Right lung (tissue), 5 donors: ENCODE results near the gene BNC2. TPM values are rescaled to one million over a fixed set of nuclear protein-coding genes. Genes with fewer than 3 reads are reported as not detected.

Source experiments
- DNase-seq, 2 donors: peaks; one replicate each; pipeline ENCODE4 v3.0.0-alpha.2; 2013
- polyA plus RNA-seq, 5 donors: library from polyadenylated mRNA; unstranded; fragments of 120-200 nt; gene quantifications; one replicate each; pipeline versions ENCODE4 v1.2.1 to v1.2.3, GENCODE V29; 2013; ENCODE audit warnings: inconsistent platforms in 1 of 5, low replicate concordance in 1 of 5; ENCODE audit not compliant: insufficient read length in 5 of 5, insufficient read depth in 1 of 5

Gene BNC2
- polyA plus RNA-seq, 5 donors: 7.4 to 14.2 (median 12.2) TPM

DNA sequence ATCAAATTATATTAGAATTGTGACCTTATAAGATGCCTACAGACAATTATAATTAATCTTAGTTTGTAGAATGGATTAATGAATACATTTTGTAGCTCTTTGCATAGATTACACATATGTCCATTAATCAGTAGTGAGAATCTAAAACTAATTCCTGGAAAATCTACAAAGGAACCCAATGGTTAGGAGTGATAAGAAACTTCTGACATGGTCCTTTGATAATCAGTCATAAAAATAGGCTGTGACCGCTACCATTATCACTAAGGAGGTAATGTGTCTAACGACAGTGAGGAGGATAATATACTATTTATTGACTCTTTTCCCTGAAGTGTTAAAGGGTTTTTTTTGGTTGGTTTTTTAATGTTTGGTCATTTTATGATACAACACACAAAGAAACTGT is 46.6 kb downstream of the BNC2 start:
- no peak for DNase-seq

DNA sequence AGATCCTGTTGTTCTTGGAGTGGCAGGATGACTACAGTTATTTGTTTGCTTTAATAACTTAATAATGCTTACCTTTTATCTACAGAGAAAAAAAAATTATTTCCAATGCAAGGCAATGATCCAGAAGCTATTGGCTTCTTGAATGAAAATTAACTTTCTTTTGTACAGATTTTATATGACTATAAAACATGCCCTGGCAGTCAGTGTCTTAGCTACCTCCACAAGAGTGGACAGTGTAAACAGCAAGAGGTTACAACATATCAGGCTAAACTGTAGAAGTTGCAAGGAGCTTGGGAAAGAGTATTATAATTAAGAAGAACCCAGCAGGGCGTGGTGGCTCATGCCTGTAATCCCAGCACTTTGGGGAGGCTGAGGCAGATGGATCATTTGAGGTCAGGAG is 49.1 kb downstream of the BNC2 start:
- no peak for DNase-seq

- no peak for DNase-seq
These were observed 53.0 kb downstream of the BNC2 start for GRCh38 chr9:16817514-16817913.

DNA sequence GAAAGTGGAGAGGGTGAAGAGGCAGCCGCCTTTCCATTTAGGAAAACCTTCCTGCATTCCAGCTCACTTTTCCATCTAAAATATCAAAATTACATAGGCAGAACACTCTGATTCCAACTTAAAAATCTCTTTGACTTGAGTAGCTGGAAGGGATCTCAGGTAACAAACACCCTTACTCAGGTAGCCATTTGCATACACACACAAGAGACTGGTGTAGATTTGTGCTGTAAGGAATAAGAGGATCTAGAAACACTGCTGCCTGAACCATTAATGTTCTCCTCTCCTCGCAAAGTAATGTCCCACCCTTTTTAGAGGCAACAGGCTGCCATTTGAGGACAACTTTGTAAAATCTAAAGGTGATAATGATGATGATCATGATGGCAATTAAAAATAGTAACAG is 53.5 kb downstream of the BNC2 start:
- no peak for DNase-seq

- no peak for DNase-seq
These were observed 54.5 kb downstream of the BNC2 start for GRCh38 chr9:16816011-16816410.

- DNase-seq: no peak
These were observed 55.4 kb downstream of the BNC2 start for GRCh38 chr9:16815079-16815478.

DNA sequence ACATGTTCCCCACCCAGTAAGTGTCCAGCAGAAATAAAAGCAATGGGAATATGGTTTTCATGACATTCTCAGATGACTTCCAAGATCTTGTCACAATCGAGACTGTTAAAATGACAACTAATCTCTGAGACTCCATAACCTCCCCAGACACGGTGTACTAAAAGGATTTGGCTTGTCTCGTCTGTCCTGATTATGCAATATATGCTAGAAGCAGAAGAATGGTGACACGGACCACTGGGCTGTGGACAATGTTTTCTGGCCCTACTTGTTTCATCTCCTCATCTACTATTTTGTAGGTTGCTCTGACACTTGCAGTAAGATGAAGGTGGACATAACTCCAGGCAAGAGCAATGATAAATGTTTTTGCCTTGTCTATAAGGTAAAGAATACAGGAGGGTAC is 56.6 kb downstream of the BNC2 start:
- no peak for DNase-seq

DNA sequence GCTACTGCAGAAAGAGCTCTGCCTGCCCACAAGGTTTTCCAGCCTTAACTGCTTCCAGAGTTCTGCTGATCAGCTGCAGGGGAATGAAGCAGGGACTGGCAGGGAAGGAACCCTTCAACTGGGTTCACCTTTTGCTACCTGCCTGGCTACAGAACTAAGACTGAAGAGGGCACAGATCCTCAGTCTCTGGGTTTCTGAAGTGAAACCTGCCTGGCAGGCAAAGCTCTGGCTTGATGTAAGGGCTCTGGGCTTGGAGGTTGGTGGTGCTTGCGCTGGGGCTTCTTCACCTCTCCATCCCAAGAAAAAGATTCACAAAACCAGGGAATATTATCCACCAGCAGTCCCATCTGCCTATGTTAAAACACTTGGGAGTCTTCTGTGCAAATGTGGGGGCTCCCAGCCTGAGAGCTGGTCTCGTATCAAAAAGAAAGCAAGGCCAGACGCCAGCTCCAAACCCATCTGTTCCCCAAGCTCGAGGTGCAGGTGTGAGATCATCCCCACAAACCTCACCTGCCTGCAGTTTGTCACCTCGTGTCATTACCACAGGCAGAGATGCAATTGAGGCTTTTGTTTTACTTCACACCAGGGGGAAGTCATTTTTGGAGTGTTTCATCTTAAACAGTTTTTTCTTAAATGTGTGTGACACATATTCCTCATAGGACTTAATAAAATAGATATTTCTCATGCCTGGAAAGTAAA is 58.3 kb downstream of the BNC2 start:
- DNase-seq: no peak

GRCh38 chr9:16809912-16810610 is 60.4 kb downstream of the BNC2 start:
- DNase-seq: no peak

DNA sequence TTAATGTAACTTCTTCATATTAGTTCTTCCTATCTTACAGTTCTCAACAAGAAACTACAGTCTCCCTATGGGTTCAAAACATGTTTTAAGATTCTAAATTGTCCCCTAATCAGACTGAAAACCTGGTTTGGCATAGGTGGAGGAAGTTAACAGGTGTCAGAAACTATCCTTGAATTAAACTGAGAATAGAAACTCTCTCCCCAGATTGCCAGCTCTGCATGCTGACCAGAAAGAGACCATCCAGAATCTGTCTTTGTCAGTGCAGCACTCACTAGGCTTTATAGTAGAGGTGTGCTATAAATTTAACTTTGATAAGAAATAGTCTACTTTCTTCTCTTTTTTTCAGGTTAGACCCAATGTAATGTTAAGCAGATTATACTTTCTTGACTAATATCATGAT is 63.8 kb downstream of the BNC2 start:
- no peak for DNase-seq

DNA sequence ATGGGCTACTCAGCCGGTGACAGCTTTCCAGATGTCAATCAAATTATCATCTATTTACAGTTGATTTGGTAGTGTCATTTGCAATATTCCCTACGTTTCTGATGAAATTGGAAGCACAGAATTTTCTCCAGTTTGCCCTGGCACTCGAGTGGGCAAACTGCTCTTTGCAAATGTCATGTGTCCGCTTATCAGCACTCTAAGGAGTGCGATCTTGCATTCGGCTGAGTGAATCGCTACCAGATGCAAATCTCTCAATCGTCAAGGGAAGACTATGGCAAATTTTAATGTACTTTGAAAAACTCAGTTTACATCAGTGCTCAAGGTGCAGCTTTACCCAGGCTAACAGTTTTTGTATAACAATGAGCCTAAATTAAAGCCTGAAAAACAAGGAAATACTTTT is 66.8 kb downstream of the BNC2 start:
- DNase-seq: no peak

- no peak for DNase-seq
These were observed 68.5 kb downstream of the BNC2 start for GRCh38 chr9:16801871-16802466.

DNA sequence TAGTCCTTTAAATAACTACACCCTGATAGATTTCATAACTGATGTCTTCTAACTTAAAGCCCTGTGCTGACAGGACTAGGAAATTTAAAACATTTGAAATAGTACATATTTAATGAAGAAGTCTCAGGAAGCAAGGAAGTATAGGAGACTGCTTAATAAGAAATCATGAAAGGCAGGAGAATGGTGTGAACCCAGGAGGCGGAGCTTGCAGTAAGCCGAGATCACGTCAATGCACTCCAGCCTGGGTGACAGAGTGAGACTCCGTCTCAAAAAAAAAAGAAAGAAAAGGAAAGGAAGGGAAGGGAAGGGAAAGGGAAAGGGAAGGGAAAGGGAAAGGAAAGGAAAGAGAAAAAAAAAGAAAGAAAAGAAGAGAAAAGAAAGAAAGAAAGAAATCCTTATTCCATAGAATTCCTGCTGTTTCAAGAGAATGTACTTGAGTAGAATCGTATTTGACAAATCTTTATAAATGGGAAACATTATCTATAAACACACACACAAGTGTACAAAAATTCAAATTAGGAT is 74.1 kb downstream of the BNC2 start:
- DNase-seq: no peak

DNA sequence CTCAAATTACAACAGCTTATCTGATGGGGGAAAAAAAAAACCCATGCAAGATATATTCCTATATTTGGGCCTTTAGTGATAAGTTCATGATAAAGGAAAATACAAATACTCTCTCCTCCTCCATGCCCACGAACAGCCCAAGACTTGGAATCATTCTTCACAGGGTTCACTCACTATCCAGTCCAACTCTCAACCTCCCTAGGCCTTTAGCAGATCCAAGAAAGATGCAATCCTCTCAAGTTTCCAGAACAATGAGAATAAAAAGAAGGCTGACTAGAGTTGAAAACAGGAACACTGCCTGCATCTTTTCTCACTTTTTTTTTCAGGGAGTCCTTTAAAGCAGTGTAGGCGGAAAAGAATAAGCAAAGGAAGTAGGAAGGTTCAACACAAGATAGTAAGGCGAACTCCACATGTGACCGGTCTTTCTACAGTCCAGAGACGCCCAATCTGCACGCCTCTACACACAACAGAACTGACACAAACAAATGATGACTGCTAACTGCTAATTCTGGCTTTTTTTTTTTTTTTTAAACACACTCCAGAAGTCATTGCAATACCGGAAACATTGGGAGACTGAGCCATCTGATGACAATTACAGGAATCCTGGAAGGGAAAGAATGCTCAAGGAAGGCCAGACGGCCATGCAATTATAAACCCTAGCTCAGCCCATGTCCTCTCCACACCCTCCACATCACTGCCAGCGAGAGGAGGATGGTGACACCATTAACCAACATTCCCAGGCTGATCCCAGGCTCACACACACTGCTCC is 75.4 kb downstream of the BNC2 start:
- no peak for DNase-seq

GRCh38 chr9:16794103-16794502 is 76.4 kb downstream of the BNC2 start:
- DNase-seq: no peak

GRCh38 chr9:16787724-16788123 is 82.7 kb downstream of the BNC2 start:
- DNase-seq: no peak

DNA sequence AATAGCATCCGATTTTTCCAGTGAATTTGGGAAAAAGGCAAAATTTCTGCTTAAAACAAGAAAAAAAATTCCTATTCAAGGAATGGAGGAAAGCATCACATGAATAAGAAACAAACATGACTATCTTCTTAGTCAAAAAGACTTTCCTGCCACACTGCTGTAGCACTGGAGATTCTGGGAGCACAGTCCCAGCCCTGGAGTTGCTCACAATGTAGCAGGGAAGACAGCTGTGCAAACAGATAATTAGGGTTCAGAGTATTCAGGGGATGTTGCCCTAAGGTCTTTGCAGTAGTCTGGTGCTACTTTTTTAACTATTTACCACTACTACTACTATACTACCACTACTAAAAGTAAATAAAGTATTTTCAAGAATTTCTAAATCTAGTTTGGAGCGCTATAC is 86.5 kb downstream of the BNC2 start:
- DNase-seq: no peak

GRCh38 chr9:16782490-16782889 is 88.0 kb downstream of the BNC2 start:
- no peak for DNase-seq

DNA sequence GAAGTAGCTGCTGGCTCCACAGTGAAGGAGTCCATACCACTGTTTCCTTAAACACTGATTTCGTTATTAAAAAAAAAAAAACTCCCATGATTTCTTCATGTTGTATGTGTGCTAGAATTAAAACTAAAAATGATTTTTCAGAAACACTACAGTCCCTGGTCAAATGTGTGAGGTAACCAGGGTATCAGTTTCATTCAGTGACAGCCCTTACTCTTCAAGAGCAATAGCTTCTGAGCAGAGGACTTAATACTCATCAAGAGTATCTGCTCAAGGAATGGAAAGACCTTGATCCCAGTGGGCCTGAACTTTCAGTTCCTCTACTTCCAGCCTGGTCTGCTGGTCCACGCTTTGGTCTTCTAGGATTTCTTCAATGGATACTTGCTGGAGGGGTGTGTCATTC is 95.1 kb downstream of the BNC2 start:
- no peak for DNase-seq

- no peak for DNase-seq
These were observed 96.9 kb downstream of the BNC2 start for GRCh38 chr9:16773617-16774016.

DNA sequence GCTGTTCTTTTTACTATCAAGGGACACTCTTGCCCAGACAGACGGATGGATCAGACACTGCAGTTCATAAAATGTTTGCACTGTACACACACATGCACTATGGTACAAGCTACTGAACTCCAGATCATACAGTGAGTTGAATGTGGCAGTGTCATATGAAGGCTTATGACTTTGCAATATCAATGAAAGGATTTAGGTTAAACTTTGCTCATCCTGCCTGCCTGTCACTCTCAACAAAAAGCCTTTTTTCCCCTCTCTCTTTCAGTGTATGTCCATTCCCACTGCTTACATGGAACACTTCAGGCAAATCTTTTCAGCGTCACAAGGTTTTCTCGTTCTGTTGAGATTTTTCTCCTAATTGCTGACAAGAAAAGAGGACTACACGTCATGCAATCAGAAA is 97.4 kb downstream of the BNC2 start:
- DNase-seq: no peak

- peak in 1 of 2 donors; percentile 32 for DNase-seq
These were observed 99.1 kb downstream of the BNC2 start for GRCh38 chr9:16771356-16771755.
